HepG2 (cell line): ENCODE data around the gene ZBTB32. TPM values are rescaled to one million over a fixed set of nuclear protein-coding genes. Genes with fewer than 3 reads are reported as not detected.

Experiments
- ATAC-seq: fragments of 200-7000 bp; cut with Tn5 transposase; 3 replicates; pipeline ENCODE4 v1.9.1; 2020; ENCODE audit warnings: mild to moderate bottlenecking, moderate library complexity
- BruUV-seq: library from RNA; stranded (reverse); fragments of 400-500 nt; replicated peaks from 2 replicates; lab custom pipeline; 2021; lab: Mats Ljungman, UMichigan
- CTCF ChIA-PET: fragments of 300-600 bp; formaldehyde crosslinking; extraction: SDS; loops from one replicate; lab custom pipeline; 2021; ENCODE audit warnings: low total read pairs, inconsistent platforms, low intra/inter-chr PET ratio; lab: Yijun Ruan, JAX
- POLR2A ChIA-PET: fragments of 350-600 bp; sonication (Branson Sonifier 250); formaldehyde crosslinking; loops from one replicate; lab custom pipeline; 2020; ENCODE audit warnings: antibody characterized with exemption, inconsistent platforms; lab: Yijun Ruan, JAX
- DNase-seq: peaks from one replicate; pipeline ENCODE4 v3.0.0-alpha.2; 2015; ENCODE audit warnings: low spot score
- FAIRE-seq: peaks from 3 replicates; lab custom pipeline; 2011; peaks lifted over from hg19 to GRCh38; lab: Jason Lieb, UNC
- H2AFZ ChIP-seq: one replicate; pipeline ENCODE4 v1.6.1; 2011; ENCODE audit warnings: low read length, inconsistent platforms
- H3K27ac ChIP-seq: fragments of 300-600 bp; 3 replicates; pipeline ENCODE4 v1.8.0; 2011; ENCODE audit warnings: mixed run types, mild to moderate bottlenecking, mixed read lengths, low read length, inconsistent platforms; ENCODE audit not compliant: insufficient read depth; ENCODE audit errors: extremely low read length
- H3K27me3 ChIP-seq, 2 experiments: fragments of 200-600 bp in 1 of 2; 2 replicates in 1 of 2; 3 replicates in 1 of 2; pipeline versions ENCODE4 v1.6.0 to v1.8.0; 2011; ENCODE audit warnings: low read length in 2 of 2, mild to moderate bottlenecking in 2 of 2, moderate library complexity in 2 of 2, inconsistent platforms in 1 of 2; ENCODE audit not compliant: insufficient read depth in 2 of 2, control insufficient read depth in 1 of 2
- H3K36me3 ChIP-seq, 2 experiments: fragments of 200-600 bp in 1 of 2; replicated peaks in 1 of 2; 2 replicates in 1 of 2; 3 replicates in 1 of 2; pipeline versions ENCODE4 v1.5.1 to v1.8.0; 2011; ENCODE audit warnings: low read length in 2 of 2, inconsistent platforms in 1 of 2; ENCODE audit not compliant: insufficient read depth in 2 of 2, control insufficient read depth in 1 of 2
- H3K4me1 ChIP-seq: 2 replicates; pipeline ENCODE4 v1.5.1; 2012; ENCODE audit warnings: low read length, inconsistent platforms; ENCODE audit not compliant: insufficient read depth
- H3K4me2 ChIP-seq: 2 replicates; pipeline ENCODE4 v1.6.0; 2011; ENCODE audit warnings: low read depth, low read length, inconsistent platforms
- H3K4me3 ChIP-seq, 3 experiments: fragments of 200-600 bp in 1 of 3; sonication (generic), shearing (Covaris generic) in 1 of 3; replicated peaks in 1 of 3; 2 replicates each; pipeline ENCODE4 v1.5.1; 2011 to 2016; ENCODE audit warnings: low read length in 3 of 3, inconsistent platforms in 2 of 3, low read depth in 2 of 3, mild to moderate bottlenecking in 2 of 3, control low read depth in 1 of 3, mixed read lengths in 1 of 3; ENCODE audit not compliant: insufficient read depth in 1 of 3
- H3K79me2 ChIP-seq: one replicate; pipeline ENCODE4 v1.6.1; 2011; ENCODE audit warnings: low read length, inconsistent platforms; ENCODE audit not compliant: insufficient read depth
- H3K9ac ChIP-seq: 2 replicates; pipeline ENCODE4 v1.6.0; 2011; ENCODE audit warnings: mild to moderate bottlenecking, low read depth, low read length, inconsistent platforms; ENCODE audit not compliant: insufficient read depth
- H3K9me3 ChIP-seq: 2 replicates; pipeline ENCODE4 v1.5.1; 2012; ENCODE audit warnings: mild to moderate bottlenecking, low read length
- H4K20me1 ChIP-seq: 2 replicates; pipeline ENCODE4 v1.6.0; 2011; ENCODE audit warnings: inconsistent platforms, mild to moderate bottlenecking, low read length, moderate library complexity; ENCODE audit not compliant: insufficient read depth
- AFF4 ChIP-seq: sonication (generic); formaldehyde crosslinking; IDR thresholded peaks from 2 replicates; pipeline ENCODE4 v1.4.0; 2020; ENCODE audit warnings: missing genetic modification reagents
- FOXM1 ChIP-seq: sonication (generic); formaldehyde crosslinking; IDR thresholded peaks from 2 replicates; pipeline ENCODE4 v1.5.0; 2020; ENCODE audit warnings: missing genetic modification reagents
- GRHL1 ChIP-seq: sonication (generic); formaldehyde crosslinking; conservative IDR thresholded peaks from 2 replicates; pipeline ENCODE4 v1.8.0; 2022; ENCODE audit warnings: missing genetic modification reagents
- HOMEZ ChIP-seq: IDR thresholded peaks from 2 replicates; pipeline ENCODE4 v1.6.1; 2016; ENCODE audit warnings: low read depth
- MAX ChIP-seq: IDR thresholded peaks from 2 replicates; pipeline ENCODE4 v1.6.1; 2012; ENCODE audit warnings: inconsistent platforms
- MBD4 ChIP-seq: IDR thresholded peaks from 2 replicates; pipeline ENCODE4 v1.6.1; 2012; ENCODE audit warnings: low read length, inconsistent platforms, borderline replicate concordance
- PITX1 ChIP-seq: sonication (generic); formaldehyde crosslinking; IDR thresholded peaks from 2 replicates; pipeline ENCODE4 v1.5.1; 2020; ENCODE audit warnings: mild to moderate bottlenecking, missing genetic modification reagents
- TERF1 ChIP-seq: sonication (generic); formaldehyde crosslinking; IDR thresholded peaks from 2 replicates; pipeline ENCODE4 v1.8.0; 2022; ENCODE audit warnings: mild to moderate bottlenecking, missing genetic modification reagents, moderate library complexity
- ZBTB14 ChIP-seq: sonication (generic); formaldehyde crosslinking; IDR thresholded peaks from 2 replicates; pipeline ENCODE4 v1.4.0; 2020; ENCODE audit warnings: missing genetic modification reagents
- ZNF614 ChIP-seq: IDR thresholded peaks from 2 replicates; pipeline ENCODE4 v1.6.1; 2018; ENCODE audit warnings: missing biosample characterization, missing genetic modification reagents, inconsistent platforms, borderline replicate concordance
- ZNF672 ChIP-seq: sonication (generic); formaldehyde crosslinking; IDR thresholded peaks from 2 replicates; pipeline ENCODE4 v1.8.1; 2022; ENCODE audit warnings: missing genetic modification reagents
- ZNF703 ChIP-seq: sonication (generic); formaldehyde crosslinking; IDR thresholded peaks from 2 replicates; pipeline ENCODE4 v1.5.1; 2020; ENCODE audit warnings: missing genetic modification reagents, mild to moderate bottlenecking, moderate library complexity, borderline replicate concordance
- ZNF850 ChIP-seq: sonication (generic); formaldehyde crosslinking; conservative IDR thresholded peaks from 2 replicates; pipeline ENCODE4 v1.9.0; 2021; ENCODE audit warnings: mild to moderate bottlenecking, missing genetic modification reagents
- WGBS: methylation state at CpG from one replicate; pipeline ENCODE4 v1.1.6; 2017; ENCODE audit warnings: low lambda C conversion rate; 5-methylcytosine and 5-hydroxymethylcytosine counted together
- in situ Hi-C: cut with HindIII; loops from 2 replicates; pipeline ENCODE4 v1.10.0; 2017; ENCODE audit warnings: low pct_unique_long_range_greater_than_20kb; ENCODE audit not compliant: extremely low pct_ligation_motif_present
- intact Hi-C: fragments of 100-400 bp; cut with micrococcal nuclease; formaldehyde crosslinking; loops from one replicate; pipeline ENCODE4 v1.10.0; 2022; ENCODE audit not compliant: unreplicated experiment
- polyA plus RNA-seq, 8 experiments: library from polyadenylated mRNA; depleted of rRNA in 3 of 8; stranded (reverse) in 7 of 8; unstranded in 1 of 8; fragments of >200 nt; fragmentation: Illumina TruSeq in 4 of 8; extraction: Trizol in 4 of 8; gene quantifications; 2 replicates each; pipeline versions ENCODE4 v1.2.1 to v1.2.3, GENCODE V29; 2011 to 2016; ENCODE audit warnings: low read depth in 4 of 8, missing spikeins in 1 of 8, mixed read lengths in 1 of 8; ENCODE audit not compliant: insufficient read depth in 1 of 8
- total RNA-seq, 5 experiments: library from RNA; depleted of rRNA; stranded (reverse); fragments of >200 nt; fragmentation: Illumina TruSeq; extraction: Trizol; gene quantifications; 2 replicates each; pipeline ENCODE4 v1.2.3, GENCODE V29; 2016; ENCODE audit warnings: low read depth in 1 of 5

The ZBTB32 gene
- total and polyA plus RNA-seq, 2 of the 13 experiments (the other 11 are each of a cell fraction or from before 2014, with no cell fraction given), result not detected

- ChIA-PET CTCF (interaction anchor here (1.0 to 1.7 kb wide), 2 partner anchors 9 to 14 kb away, joined by 4 to 7 read pairs; no protein-coding TSS in a partner anchor), POLR2A (interaction anchor here (0.5 to 2.4 kb wide), 20 partner anchors 10 to 434 kb away, joined by 3 to 23 read pairs (median 4); partner anchors contain the start of genes COX6B1, LIN37 and PRODH2)
- DNase-seq, result peak; percentile 96
- peaks cover 29% of the 10 kb centered on the region for H3K4me1 ChIP-seq
- under 1% methylated on average over 19 of the region's 50 CpGs for WGBS
- peak overlapping the region; percentile 62 for H3K9ac ChIP-seq
- H3K4me3 ChIP-seq, result peak overlapping the region; percentile 50 to 77 (median 70)
- peak overlapping the region; percentile 56 for H3K27ac ChIP-seq
- ATAC-seq, result peak; percentile 99
- no peaks in the 10 kb centered on the region for H3K27me3 ChIP-seq
- FAIRE-seq, result peak; percentile 86
- H2AFZ ChIP-seq, result peak overlapping the region; percentile 89
- no peaks in the 10 kb centered on the region for H3K36me3 ChIP-seq
- peak overlapping the region; percentile 92 for H3K4me2 ChIP-seq
- intact Hi-C loops (no loop called here), in situ Hi-C loops (no loop called here)
- no peaks in the 10 kb centered on the region for H3K9me3 ChIP-seq
- no TSS peak for BruUV-seq
- no peaks in the 10 kb centered on the region for H3K79me2 ChIP-seq
- no peaks in the 10 kb centered on the region for H4K20me1 ChIP-seq
- no peak for TF ChIP-seq TERF1 (CRISPR knock-in tag)
- no peak for TF ChIP-seq ZNF850 (CRISPR knock-in tag)
- TF ChIP-seq HOMEZ, result no peak
- no peak for TF ChIP-seq ZNF703 (CRISPR knock-in tag)
- no peak for TF ChIP-seq GRHL1 (CRISPR knock-in tag)
- no peak for TF ChIP-seq ZBTB14 (CRISPR knock-in tag)
- no peak for TF ChIP-seq MBD4
- TF ChIP-seq FOXM1, result no peak
- TF ChIP-seq PITX1, result 0 out of 2 replicates have a peak, but pooled peaks have one; percentile 12
- no peak for TF ChIP-seq ZNF614 (CRISPR knock-in tag)
- no peak for TF ChIP-seq AFF4 (CRISPR knock-in tag)
- TF ChIP-seq ZNF672, result no peak
- TF ChIP-seq MAX, result peak; percentile 70
Measured at GRCh38 chr19:35702223-35703012, 1.9 kb upstream of the ZBTB32 start.
